Cardiac muscle cell (in vitro differentiated cells and primary cell): Measurements from ENCODE around the gene MSX1. TPM values are rescaled to one million over a fixed set of nuclear protein-coding genes. Genes with fewer than 3 reads are reported as not detected.
A peak's percentile ranks its signal among the peaks of the same experiment; 100 is the strongest.

ENCODE experiments used
- DNase-seq, 2 donors: peaks; one replicate each; pipeline versions ENCODE4 v3.0.0 to v3.0.0-alpha.2; 2010 to 2017; ENCODE audit warnings: low read depth in 1 of 2, low spot score in 1 of 2
- H3K27ac ChIP-seq: fragments of 200-600 bp; sonication (generic); 2 replicates; pipeline ENCODE4 v1.5.1; 2016
- H3K27me3 ChIP-seq: fragments of 200-600 bp; sonication (generic); 2 replicates; pipeline ENCODE4 v1.6.0; 2016; ENCODE audit warnings: control low read depth
- H3K36me3 ChIP-seq: fragments of 200-600 bp; sonication (generic); 2 replicates; pipeline ENCODE4 v1.5.1; 2016; ENCODE audit warnings: control low read depth
- H3K4me1 ChIP-seq: fragments of 200-600 bp; sonication (generic); 2 replicates; pipeline ENCODE4 v1.8.1; 2017; ENCODE audit warnings: low read depth, mild to moderate bottlenecking, mixed run types
- H3K4me3 ChIP-seq: fragments of 200-600 bp; sonication (generic); 2 replicates; pipeline ENCODE4 v1.5.1; 2016; ENCODE audit warnings: mild to moderate bottlenecking
- H3K9me3 ChIP-seq: fragments of 200-600 bp; sonication (generic); 2 replicates; pipeline ENCODE4 v1.5.1; 2017; ENCODE audit warnings: low read depth, mild to moderate bottlenecking, control low read depth
- CTCF ChIP-seq: IDR thresholded peaks from 2 replicates; pipeline ENCODE4 v1.5.1; 2012; ENCODE audit warnings: low read depth, mild to moderate bottlenecking, low read length
- polyA plus RNA-seq: library from polyadenylated mRNA; unstranded; fragments of >200 nt; fragmentation: Nextera tagmentation; extraction: Ambion mirVana; gene quantifications from 2 replicates; pipeline ENCODE4 v1.2.1, GENCODE V29; 2016
- total RNA-seq: library from RNA; depleted of rRNA; stranded (reverse); fragments of >200 nt; gene quantifications from 2 replicates; pipeline ENCODE4 v1.2.3, GENCODE V29; 2016

MSX1 gene
- total and polyA plus RNA-seq, 2 experiments from 2014 or later = 15.6 to 27.5 TPM

- H3K27me3 ChIP-seq = peaks cover 97% of the 10 kb centered on the region
- no peak overlapping the region for H3K4me3 ChIP-seq
- no peaks in the 10 kb centered on the region for H3K36me3 ChIP-seq
- peaks cover 4% of the 10 kb centered on the region for H3K4me1 ChIP-seq
- H3K9me3 ChIP-seq = no peaks in the 10 kb centered on the region
- DNase-seq = no peak
- no peak overlapping the region for H3K27ac ChIP-seq
- TF ChIP-seq CTCF = no peak
These were observed 12.3 kb downstream of the MSX1 start for GRCh38 chr4:4871573-4872313.

- Histone ChIP-seq H3K27ac (no peak overlapping the region), H3K4me1 (peaks cover 4% of the 10 kb centered on the region), H3K27me3 (peaks cover 96% of the 10 kb centered on the region), H3K9me3 (no peaks in the 10 kb centered on the region), H3K36me3 (no peaks in the 10 kb centered on the region), H3K4me3 (no peak overlapping the region)
- TF ChIP-seq CTCF = no peak
- peak in 1 of 2 donors; percentile 39 for DNase-seq
These were observed 12.9 kb downstream of the MSX1 start for GRCh38 chr4:4872314-4872903.

GRCh38 chr4:4873203-4873602 is 13.7 kb downstream of the MSX1 start:
- Histone ChIP-seq H3K27ac (no peak overlapping the region), H3K4me3 (no peak overlapping the region), H3K9me3 (no peaks in the 10 kb centered on the region), H3K36me3 (no peaks in the 10 kb centered on the region), H3K4me1 (peaks cover 4% of the 10 kb centered on the region), H3K27me3 (peaks cover 88% of the 10 kb centered on the region)
- TF ChIP-seq CTCF = no peak
- no peak for DNase-seq

GRCh38 chr4:4874254-4874653 is 14.8 kb downstream of the MSX1 start:
- Histone ChIP-seq H3K27me3 (peaks cover 77% of the 10 kb centered on the region), H3K9me3 (no peaks in the 10 kb centered on the region), H3K4me1 (peaks cover 4% of the 10 kb centered on the region), H3K27ac (no peak overlapping the region), H3K4me3 (no peak overlapping the region), H3K36me3 (no peaks in the 10 kb centered on the region)
- no peak for DNase-seq
- TF ChIP-seq CTCF = no peak

- H3K4me3 ChIP-seq = no peak overlapping the region
- H3K27me3 ChIP-seq = peaks cover 68% of the 10 kb centered on the region
- no peak overlapping the region for H3K27ac ChIP-seq
- H3K36me3 ChIP-seq = no peaks in the 10 kb centered on the region
- no peak for TF ChIP-seq CTCF
- no peaks in the 10 kb centered on the region for H3K9me3 ChIP-seq
- H3K4me1 ChIP-seq = peaks cover 4% of the 10 kb centered on the region
- peak in 1 of 2 donors; percentile 58 for DNase-seq
These were observed 15.7 kb downstream of the MSX1 start for GRCh38 chr4:4875147-4875546.
